Astrocyte (in vitro differentiated cells and primary cell): ENCODE data around the gene ALCAM.

ENCODE experiments used
- EZH2 ChIP-seq: IDR thresholded peaks from 2 replicates; pipeline ENCODE4 v1.6.1; 2012; ENCODE audit warnings: mild to moderate bottlenecking, low read length, inconsistent platforms; ENCODE audit not compliant: insufficient read depth
- TF ChIP-seq, protein P1 (sequence below): IDR thresholded peaks from 2 replicates; pipeline ENCODE4 v1.5.1; 2011; ENCODE audit warnings: low read depth, mild to moderate bottlenecking, inconsistent platforms, low read length, moderate library complexity; ENCODE audit not compliant: insufficient read depth

DNA sequence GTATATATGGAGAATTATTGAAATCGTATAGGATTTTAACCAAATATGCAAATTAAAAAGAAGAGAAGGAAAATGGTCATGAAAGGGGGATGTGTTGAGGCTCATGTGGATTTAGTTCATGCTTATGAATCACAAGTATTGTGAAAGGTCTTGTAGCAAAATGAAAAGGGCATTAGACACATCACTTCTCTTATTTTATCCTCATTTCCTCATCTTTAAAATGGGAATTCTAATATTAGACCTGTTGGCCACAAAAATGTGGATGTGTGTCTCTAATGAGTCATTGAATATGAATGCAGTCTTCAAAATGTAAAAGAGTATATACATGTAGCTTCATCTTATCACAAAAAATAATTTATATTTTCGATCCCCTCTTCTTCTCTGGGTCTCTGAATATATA is 14.9 kb upstream of the ALCAM start:
- TF ChIP-seq, protein P1, sequence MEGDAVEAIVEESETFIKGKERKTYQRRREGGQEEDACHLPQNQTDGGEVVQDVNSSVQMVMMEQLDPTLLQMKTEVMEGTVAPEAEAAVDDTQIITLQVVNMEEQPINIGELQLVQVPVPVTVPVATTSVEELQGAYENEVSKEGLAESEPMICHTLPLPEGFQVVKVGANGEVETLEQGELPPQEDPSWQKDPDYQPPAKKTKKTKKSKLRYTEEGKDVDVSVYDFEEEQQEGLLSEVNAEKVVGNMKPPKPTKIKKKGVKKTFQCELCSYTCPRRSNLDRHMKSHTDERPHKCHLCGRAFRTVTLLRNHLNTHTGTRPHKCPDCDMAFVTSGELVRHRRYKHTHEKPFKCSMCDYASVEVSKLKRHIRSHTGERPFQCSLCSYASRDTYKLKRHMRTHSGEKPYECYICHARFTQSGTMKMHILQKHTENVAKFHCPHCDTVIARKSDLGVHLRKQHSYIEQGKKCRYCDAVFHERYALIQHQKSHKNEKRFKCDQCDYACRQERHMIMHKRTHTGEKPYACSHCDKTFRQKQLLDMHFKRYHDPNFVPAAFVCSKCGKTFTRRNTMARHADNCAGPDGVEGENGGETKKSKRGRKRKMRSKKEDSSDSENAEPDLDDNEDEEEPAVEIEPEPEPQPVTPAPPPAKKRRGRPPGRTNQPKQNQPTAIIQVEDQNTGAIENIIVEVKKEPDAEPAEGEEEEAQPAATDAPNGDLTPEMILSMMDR, result no peak
- no peak for TF ChIP-seq EZH2
